ENCODE data around the gene TEC.
"Not testable (repeated sequence)": the region's sequence is repeated elsewhere in the genome, so short reads cannot be mapped to it uniquely, and the experiment has no call there.

The TEC gene

DNA sequence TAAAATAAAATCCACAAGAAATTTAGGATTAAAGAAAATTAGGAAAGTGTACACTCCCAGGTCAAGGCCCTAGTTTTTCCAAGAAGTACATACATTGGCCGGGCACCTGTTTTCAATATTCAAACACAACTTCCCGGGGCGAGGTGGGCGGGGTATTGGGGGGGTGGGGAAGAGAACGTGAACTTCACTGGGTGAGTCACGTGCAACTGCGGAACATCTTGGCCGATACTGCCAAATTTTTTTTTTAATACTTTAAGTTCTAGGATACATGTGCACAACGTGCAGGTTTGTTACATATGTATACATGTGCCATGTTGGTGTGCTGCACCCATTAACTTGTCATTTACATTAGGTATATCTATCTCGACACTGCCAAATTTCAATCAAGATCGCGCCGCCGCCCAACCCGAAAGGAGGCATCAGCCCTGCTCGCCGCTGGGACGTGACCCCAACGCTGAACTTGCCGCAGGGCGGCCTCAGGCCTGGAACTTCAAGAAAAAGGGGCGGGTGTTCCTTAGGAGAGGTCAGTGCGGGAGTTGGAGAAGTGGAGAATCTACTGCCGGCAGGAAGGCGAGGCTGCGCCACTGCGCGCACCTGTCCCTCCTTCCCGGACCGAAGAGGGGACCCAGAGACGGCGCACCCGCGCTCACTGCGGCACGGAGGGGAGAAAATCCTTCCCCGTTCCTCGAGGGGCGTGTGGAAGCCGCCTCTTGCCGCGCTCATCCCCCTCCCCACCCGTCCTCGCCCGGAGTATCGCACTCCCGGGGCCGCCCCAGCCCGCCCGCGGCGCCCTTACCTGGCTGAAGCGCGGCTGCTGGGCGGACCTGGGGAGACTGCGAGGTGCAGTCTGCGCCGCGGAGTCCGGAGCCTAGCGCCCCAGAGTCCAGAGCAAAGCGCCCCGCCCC, at the start of gene TEC:
TSS of gene TEC (minus strand) at position 883 of the 905 bp plus-strand sequence. CDS start 41,224 bp downstream, outside the sequence.
- peak in 1 of 2 donors; percentile 15 for DNase-seq (ENCODE audit: low read depth in 2 of 2)

DNA sequence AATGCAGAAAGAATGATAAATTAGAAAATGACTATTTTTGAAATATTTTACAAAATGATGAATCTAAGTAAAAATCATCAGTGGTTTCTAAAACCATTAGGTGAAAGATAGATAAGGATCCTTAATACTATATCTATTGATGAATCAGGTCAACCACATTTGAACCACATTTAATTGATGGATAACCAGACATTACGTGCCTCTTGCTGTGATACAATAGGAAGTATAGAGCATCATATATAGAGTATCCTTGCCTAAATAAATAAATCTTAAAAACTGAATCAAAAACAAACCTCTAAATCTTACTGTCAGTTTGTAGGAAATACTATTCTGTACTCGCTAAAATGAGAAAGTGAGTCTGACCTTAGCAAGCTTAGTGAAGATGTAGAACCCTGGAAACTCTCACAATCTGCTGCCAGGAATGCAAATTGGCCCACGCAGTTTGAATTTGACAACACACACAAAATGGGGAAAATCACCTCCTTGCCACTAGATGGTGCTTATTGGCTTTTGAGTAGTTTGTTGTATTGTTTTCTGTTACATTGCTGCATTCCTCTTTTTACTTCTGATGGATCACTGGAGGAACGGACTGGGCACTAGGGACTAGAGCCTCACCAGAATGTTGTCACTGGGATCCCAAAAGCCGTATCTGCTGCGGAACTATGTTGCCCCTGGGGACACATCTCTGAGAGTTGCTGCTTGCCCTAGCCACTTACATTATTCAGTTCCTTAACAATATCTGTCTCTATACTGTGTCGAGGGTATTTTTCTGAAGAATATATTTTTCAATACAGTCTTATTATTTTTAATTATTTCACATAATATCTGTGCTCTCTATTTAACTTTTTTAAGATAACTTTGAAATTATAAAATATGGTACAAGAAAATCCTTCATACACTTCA, 46.3 kb upstream of the TEC start:
- DNase-seq (ENCODE audit: low read depth in 2 of 2) = no peak

DNA sequence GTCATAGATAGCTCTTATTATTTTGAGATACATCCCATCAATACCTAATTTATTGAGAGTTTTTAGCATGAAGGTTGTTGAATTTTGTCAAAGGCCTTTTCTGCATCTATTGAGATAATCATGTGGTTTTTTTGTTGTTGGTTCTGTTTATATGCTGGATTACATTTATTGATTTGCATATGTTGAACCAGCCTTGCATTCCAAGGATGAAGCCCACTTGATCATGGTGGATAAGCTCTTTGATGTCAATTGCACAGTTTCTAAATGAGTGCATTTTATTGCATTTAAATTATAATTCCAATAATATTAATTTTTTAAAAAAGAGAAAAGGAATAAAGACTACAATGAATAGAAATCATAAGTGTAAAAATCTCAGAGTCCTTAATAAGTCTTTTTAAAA, 45.1 kb upstream of the TEC start:
- not testable (repeated sequence) for DNase-seq (ENCODE audit: low read depth in 2 of 2)

DNA sequence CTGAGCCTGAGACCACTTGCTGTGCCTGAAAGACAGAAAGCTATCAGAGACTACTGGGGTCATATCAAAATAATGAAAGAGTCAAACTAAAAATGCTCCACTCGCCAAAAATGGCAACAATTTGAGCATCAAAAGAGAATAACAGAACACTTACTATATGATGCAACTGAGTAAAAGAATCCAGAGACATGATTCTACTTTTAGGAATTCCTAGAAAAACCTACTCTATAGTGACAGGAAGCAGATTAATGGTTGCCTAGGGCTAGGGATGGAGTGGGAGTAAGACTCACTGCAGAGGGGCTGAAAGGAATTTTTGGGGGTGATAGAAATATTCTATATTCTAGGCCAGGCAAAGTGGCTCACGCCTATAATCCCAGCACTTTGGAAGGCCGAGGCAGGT, 42.3 kb upstream of the TEC start:
- DNase-seq (ENCODE audit: low read depth in 2 of 2) = no peak

DNA sequence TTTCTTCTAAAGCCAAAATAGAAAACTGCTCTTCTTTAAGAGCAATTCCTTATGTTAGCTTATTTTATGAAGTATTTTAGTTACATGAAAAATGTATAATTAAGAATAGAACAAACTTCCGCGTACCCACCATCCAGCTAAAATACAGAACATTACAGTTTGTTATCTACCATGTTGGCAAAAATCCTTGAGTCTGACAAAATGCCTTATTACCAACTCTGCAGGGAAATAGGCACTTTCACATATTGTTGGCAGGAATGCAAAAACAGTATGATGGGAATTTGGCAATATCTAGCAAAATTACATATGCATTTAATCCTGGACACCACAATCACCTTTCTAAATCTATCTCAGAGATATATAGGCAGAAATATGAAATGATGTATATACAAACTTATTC, 39.3 kb upstream of the TEC start:
- DNase-seq (ENCODE audit: low read depth in 2 of 2) = no peak

DNA sequence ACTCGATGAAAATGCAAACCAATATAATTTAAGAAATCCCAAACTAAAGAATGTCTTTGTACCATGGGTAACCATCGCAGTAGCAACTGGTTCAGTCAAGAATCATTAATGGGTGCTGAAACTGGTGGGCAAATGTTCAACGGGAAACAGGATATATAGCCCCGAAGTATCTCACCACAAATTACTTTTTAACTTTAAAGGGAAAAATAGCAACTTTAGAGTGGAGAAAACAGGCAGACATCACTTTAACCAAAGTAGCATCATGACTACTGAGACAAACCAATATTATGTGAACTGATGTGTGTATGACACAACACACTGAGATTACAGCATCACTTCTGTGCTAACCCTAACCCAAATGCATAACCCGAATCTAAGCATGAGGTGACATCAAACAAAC, 37.9 kb upstream of the TEC start:
- no peak for DNase-seq (ENCODE audit: low read depth in 2 of 2)

DNA sequence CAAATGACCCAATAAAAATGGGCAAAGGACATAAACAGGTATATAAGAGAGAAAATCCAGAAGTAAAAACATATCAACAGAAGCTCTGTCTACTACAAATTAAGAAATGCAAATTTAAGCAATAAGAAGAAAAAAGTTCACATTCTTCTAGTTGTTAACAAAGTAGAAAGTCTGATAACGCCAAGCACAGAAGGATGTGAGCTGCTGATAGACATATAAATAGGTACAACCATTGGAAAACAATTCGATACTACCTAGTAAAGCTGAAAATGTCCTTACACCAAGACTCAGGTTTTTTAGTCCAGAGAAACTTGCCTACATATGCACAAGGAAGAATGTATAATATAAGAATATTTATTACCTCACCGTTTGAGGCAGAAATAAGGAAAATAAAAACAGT, 35.9 kb upstream of the TEC start:
- DNase-seq (ENCODE audit: low read depth in 2 of 2) = no peak

DNA sequence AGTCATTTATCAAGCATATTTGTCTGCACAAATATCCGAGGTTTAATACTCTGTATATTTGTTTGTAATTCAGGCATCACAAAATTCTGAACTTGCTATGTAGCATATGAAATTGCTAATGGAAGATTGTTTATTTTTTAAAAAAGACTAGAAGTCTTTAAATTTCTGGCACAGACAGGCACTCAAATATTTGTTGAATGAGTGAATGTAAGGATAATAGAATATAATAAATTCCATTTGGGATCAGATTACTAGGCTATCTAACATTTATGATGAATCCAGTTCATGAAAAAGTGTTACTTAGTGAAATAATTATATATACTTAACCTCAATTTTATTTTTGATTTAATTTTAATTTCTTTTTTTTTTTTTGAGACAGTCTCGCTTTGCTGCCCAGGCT, 30.4 kb upstream of the TEC start:
- no peak for DNase-seq (ENCODE audit: low read depth in 2 of 2)

DNA sequence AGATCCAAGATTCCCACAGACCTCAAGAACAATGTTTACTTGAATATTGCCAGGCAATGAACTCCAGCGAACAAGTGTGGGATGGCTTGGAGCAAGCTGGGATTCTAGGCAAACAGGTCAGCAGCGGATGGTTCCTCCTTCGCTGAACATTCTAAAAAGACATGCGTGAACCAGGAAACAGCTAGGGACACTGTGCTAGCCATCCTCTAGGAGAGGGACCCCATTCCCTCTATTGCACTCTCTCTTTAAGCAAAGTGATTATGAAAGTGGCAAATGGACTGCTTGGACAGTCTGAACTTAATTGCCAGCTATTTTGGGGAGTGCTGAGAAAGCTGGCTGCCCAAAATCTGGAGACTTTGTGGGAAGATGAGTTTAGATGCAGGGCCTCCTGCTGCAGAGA, 29.9 kb upstream of the TEC start:
- no peak for DNase-seq (ENCODE audit: low read depth in 2 of 2)

DNA sequence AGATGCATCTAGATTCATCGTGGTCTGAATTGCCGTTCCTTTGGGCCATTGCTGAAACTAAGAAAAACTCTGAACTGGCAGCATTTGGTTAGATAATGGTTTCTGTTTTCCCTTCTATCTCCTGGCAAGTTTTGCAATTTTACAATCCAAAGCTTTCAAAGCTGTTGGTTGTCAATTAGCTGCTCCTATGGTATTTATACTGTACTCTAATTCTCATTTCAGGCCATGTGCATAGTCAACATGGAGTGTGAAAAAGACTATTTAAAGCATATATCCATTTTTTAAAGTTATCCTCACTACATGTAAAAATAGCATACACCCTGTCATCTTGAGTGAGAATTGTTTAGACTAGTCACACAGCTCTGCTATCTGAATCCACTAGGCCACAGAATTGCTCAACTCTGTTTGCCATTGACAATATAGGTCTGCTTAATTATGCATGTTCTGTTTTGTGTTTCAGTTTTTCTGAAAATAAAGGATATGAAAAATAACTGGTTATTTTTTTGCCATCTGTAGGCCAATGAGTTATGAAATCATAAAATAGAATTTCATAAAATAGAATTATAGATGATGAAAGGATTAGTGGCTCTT, 27.7 kb upstream of the TEC start:
- DNase-seq (ENCODE audit: low read depth in 2 of 2) = no peak

DNA sequence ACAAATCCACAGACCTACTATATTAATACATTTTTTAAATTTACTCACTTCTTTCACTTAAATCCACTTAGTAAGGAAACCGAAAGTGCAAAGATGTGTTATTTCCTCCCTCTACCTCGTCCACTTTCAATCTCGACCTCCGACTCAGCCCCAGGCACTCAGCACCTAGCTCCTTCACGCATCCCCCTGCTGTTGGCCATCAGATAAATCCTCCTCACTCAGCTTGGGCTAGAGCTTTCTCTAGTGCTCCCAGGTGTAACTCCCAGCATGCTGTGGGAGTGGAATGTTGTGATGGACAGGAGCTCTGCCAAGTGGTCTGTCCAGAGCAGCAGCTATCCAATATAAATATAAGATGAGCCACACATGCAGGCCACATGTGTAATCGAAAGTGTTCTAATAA, 26.7 kb upstream of the TEC start:
- no peak for DNase-seq (ENCODE audit: low read depth in 2 of 2)

DNA sequence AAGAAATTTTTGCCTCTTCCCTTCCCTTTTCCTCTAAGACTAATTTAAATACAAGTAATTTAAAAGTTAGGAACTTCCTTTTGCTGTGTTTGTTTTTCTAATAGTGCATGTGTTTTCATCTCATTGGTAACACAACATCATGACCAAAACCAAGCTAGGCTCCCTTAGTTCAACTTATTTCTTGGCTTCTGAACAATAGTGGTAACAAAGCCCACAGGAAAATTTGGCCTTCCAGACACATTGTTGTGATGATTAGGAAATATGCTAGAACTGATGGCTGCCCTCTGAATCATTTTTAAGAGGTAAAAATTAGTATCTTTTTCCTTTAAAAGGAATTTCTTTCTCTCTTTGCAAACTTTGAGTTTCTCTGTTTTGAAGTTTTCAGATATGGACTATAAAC, 25.5 kb upstream of the TEC start:
- no peak for DNase-seq (ENCODE audit: low read depth in 2 of 2)

DNA sequence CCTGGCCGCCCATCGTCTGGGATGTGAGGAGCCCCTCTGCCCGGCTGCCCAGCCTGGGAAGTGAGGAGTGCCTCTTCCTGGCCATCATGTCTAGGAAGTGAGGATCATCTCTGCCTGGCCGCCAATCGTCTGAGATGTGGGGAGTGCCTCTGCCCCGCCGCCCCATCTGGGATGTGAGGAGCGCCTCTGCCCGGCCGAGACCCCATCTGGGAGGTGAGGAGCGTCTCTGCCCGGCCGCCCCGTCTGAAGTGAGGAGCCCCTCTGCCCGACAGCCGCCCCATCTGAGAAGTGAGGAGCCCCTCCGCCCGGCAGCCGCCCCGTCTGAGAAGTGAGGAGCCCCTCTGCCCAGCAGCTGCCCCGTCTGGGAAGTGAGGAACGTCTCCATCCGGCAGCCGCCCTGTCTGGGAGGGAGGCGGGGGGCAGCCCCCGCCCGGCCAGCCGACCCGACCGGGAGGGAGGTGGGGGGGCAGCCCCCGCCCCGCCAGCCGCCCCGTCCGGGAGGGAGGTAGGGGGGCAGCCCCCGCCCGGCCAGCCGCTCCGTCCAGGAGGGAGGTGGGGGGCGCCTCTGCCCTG, 22.7 kb upstream of the TEC start:
- DNase-seq (ENCODE audit: low read depth in 2 of 2) = not testable (repeated sequence)

DNA sequence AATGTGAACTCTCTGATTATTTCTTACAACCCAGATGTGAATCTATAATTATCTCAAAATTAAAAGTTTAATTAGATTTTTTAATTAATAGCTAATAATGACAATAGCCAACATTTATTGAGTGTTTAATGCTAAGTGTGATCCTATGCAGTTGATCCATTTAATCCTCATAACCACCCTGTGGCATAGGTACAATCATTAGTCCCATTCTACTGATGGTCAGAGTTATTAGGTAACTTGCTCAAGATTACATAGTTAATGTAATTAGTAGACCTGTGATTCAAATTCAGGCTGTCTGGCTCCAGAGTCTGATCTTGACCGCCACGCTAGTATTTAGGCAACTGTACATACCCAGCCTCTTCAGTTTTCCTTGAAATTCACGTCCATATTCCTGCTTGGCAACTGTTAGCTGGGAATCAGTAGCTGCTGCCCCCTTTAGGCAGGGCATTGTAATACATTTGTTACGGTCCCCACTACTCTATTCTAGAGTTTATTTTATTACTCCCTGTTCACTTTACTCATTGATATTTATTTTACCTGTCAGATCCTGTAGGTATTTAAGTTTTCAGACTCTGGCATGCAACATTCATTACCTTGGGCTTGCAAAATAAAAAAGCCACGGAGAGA, 20.6 kb upstream of the TEC start:
- no peak for DNase-seq (ENCODE audit: low read depth in 2 of 2)

DNA sequence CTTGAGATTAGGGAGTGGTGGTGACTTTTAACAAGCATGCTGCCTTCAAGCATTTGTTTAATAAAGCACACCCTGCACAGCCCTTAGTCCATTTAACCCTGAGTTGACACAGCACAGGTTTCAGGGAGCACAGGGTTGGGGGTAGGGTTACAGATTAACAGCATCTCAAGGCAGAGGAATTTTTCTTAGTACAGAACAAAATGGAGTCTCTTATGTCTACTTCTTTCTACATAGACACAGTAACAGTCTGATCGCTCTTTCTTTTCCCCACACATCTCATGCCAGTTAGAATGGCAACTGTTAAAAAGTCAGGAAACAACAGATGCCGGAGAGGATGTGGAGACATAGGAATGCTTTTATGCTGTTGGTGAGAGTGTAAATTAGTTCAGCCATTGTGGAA, 16.4 kb upstream of the TEC start:
- not testable (repeated sequence) for DNase-seq (ENCODE audit: low read depth in 2 of 2)

DNA sequence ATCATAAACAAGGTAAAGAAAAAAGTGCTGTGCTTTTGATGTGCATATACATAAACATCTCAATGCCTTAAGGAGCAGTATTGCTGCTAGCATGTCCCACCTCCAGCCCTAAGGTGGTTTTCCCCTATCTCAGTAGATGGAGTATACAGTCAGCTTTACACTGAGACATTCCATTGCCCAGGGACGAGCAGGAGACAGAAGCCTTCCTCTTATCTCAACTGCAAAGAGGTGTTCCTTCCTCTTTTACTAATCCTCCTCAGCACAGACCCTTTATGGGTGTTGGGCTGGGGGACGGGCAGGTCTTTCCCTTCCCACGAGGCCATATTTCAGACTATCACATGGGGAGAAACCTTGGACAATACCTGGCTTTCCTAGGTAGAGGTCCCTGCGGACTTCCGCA, 16.0 kb upstream of the TEC start:
- DNase-seq (ENCODE audit: low read depth in 2 of 2) = not testable (repeated sequence)

DNA sequence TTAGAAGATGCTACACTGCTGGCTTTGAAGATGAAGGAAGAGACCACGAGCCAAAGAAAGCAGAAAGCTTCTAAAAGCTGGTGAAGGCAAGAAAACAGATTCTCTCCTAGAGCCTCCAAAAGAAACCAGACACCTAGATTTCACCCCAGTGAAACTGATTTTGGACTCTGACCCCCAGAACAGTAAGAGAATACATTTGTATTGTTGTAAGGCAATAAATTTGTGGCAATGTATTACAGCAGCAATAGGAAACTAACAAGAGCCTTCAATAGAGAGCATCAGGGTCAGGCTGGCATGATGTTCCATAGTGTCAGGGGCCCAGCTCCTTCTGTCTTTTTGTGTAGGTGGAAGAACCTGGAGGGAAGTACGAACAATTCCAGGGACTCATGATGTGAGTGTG, 6.0 kb upstream of the TEC start:
- no peak for DNase-seq (ENCODE audit: low read depth in 2 of 2)

DNA sequence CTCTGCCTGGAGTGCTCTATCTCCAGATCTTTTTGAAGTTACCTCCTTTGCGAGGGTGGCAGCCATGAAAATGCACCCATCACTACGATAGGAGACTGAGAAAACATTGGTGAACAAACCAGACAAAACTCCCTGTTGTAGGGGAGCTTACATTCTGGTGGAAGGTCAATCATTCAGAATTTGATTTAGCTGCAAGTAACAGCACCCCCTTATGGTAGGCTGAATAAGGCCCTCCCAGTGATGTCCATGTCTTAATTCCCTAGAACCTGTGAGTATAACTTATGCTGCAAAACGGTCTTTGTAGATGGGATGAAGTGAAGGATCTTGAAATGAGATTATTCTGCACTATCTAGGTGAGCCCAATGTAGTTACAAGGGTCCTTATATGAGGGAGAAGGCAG, 5.6 kb upstream of the TEC start:
- DNase-seq (ENCODE audit: low read depth in 2 of 2) = no peak

DNA sequence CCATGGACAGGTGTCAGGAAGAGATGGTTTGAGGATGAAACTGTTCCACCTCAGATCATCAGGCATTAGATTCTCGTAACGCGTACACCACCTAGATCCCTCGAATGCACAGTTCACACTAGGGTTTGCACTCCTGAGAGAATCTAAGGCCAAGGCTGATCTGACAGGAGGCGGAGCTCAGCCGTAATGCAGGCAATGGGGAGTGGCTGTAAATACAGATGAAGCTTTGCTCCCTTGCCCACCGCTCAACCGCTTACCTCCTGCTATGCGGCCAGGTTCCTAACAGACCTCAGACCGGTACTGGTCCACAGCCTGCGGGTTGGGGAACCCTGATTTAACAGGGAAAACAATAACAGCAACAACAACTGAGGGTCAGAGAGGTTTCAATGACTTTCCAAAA, 2.0 kb upstream of the TEC start:
- no peak for DNase-seq (ENCODE audit: low read depth in 2 of 2)

DNA sequence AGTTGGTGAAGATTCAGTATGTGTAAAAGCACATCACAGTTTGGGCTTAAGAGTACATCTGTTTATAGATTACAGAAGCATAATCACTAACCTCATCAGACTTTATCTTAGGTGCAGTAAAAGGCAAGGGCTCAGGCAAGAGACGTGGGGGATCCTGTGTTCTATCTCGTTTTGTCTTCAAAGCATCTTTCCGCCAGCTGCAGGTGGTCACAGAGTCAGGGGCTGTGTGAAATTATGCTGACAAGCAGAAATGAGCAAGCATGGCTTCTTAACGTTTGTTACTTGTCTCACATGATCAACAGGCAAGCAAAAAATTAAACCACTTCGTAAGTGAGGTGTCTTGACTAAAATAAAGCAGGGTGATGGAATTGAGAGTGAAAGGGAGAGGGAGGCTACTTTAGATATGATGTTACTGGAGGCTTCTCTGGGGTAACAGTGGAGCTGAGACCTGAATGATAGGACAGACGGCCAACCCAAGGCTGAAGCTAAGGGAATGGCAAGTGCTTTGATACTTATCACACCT, 1.4 kb upstream of the TEC start:
- DNase-seq (ENCODE audit: low read depth in 2 of 2) = no peak

DNA sequence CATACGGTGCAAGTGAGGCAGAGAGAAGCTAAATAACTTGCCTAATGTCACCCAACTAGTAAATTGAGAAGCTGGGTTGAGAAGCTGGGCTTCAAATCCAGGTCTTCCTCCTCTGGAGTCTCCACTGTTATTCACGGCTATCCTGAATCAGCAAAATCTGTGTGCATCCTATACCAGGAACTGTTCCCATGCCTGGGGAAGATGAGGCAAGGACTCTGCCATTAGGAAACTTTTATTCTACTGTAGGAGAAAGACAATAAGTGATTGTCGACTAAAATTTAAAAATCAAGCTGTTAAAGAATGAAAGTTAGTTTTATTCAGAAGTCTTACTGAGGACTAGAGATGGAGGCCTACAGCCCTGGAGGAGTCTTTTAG, 872 bp upstream of the TEC start:
- DNase-seq (ENCODE audit: low read depth in 2 of 2) = no peak
